Mesenchymal stem cell (in vitro differentiated cells and primary cell): ENCODE data around the gene TAF4.

Experiments
- DNase-seq: peaks from one replicate; pipeline ENCODE4 v3.0.0-alpha.2; 2013
- H2AFZ ChIP-seq: one replicate; pipeline ENCODE4 v1.6.1; 2013; ENCODE audit warnings: low read depth, mild to moderate bottlenecking, control low read depth, inconsistent platforms, low read length, moderate library complexity
- H2AK5ac ChIP-seq: 2 replicates; pipeline ENCODE4 v1.6.1; 2013; ENCODE audit warnings: low read length, moderate library complexity, mild to moderate bottlenecking, inconsistent platforms; ENCODE audit not compliant: severe bottlenecking
- H2BK120ac ChIP-seq: one replicate; pipeline ENCODE4 v1.6.1; 2013; ENCODE audit warnings: low read depth, mild to moderate bottlenecking, inconsistent platforms, low read length, moderate library complexity
- H2BK12ac ChIP-seq, 2 experiments: one replicate each; pipeline ENCODE4 v1.6.1; 2013; ENCODE audit warnings: inconsistent platforms in 2 of 2, low read length in 2 of 2, mild to moderate bottlenecking in 2 of 2, moderate library complexity in 2 of 2, control low read depth in 1 of 2
- H2BK15ac ChIP-seq: one replicate; pipeline ENCODE4 v1.6.1; 2013; ENCODE audit warnings: mild to moderate bottlenecking, low read depth, inconsistent platforms; ENCODE audit not compliant: poor library complexity, severe bottlenecking
- H2BK5ac ChIP-seq: 2 replicates; pipeline ENCODE4 v1.6.1; 2013; ENCODE audit warnings: low read depth, mild to moderate bottlenecking, low read length, control low read depth, inconsistent platforms; ENCODE audit not compliant: poor library complexity, severe bottlenecking
- H3K14ac ChIP-seq, 2 experiments: one replicate each; pipeline ENCODE4 v1.6.1; 2013; ENCODE audit warnings: inconsistent platforms in 2 of 2, low read length in 2 of 2, control low read depth in 1 of 2, mild to moderate bottlenecking in 1 of 2, moderate library complexity in 1 of 2
- H3K18ac ChIP-seq, 2 experiments: one replicate each; pipeline ENCODE4 v1.6.1; 2013; ENCODE audit warnings: inconsistent platforms in 2 of 2, low read length in 2 of 2, control low read depth in 1 of 2, low read depth in 1 of 2, mild to moderate bottlenecking in 1 of 2
- H3K23ac ChIP-seq, 2 experiments: one replicate each; pipeline ENCODE4 v1.6.1; 2013; ENCODE audit warnings: inconsistent platforms in 2 of 2, low read length in 2 of 2, mild to moderate bottlenecking in 2 of 2, moderate library complexity in 2 of 2, control low read depth in 1 of 2
- H3K27ac ChIP-seq: 2 replicates; pipeline ENCODE4 v1.5.1; 2013; ENCODE audit warnings: mild to moderate bottlenecking, moderate library complexity, low read length, control low read depth, inconsistent platforms; ENCODE audit not compliant: poor library complexity, severe bottlenecking
- H3K27me3 ChIP-seq, 2 experiments: 2 replicates each; pipeline versions ENCODE4 v1.6.1 to v1.7.0; 2013; ENCODE audit warnings: low read length in 2 of 2, mild to moderate bottlenecking in 2 of 2, moderate library complexity in 2 of 2, control low read depth in 1 of 2, inconsistent platforms in 1 of 2; ENCODE audit not compliant: control insufficient read depth in 1 of 2, insufficient read depth in 1 of 2
- H3K36me3 ChIP-seq, 2 experiments: 2 replicates each; pipeline versions ENCODE4 v1.6.1 to v1.7.0; 2013; ENCODE audit warnings: low read length in 2 of 2, control low read depth in 1 of 2, inconsistent platforms in 1 of 2, low read depth in 1 of 2, mild to moderate bottlenecking in 1 of 2; ENCODE audit not compliant: insufficient read depth in 2 of 2, control insufficient read depth in 1 of 2
- H3K4ac ChIP-seq, 2 experiments: one replicate each; pipeline ENCODE4 v1.6.1; 2013; ENCODE audit warnings: inconsistent platforms in 2 of 2, low read length in 2 of 2, mild to moderate bottlenecking in 2 of 2, moderate library complexity in 2 of 2, control low read depth in 1 of 2, low read depth in 1 of 2
- H3K4me1 ChIP-seq: 2 replicates; pipeline ENCODE4 v1.6.1; 2013; ENCODE audit warnings: low read depth, low read length, control low read depth; ENCODE audit not compliant: control insufficient read depth, insufficient read depth
- H3K4me2 ChIP-seq: 2 replicates; pipeline ENCODE4 v1.6.1; 2013; ENCODE audit warnings: low read length, mild to moderate bottlenecking, inconsistent platforms; ENCODE audit not compliant: poor library complexity, severe bottlenecking
- H3K4me3 ChIP-seq, 2 experiments: 2 replicates each; pipeline versions ENCODE4 v1.5.1 to v1.7.0; 2013; ENCODE audit warnings: low read length in 2 of 2, mild to moderate bottlenecking in 2 of 2, control low read depth in 1 of 2, low read depth in 1 of 2; ENCODE audit not compliant: insufficient read depth in 1 of 2
- H3K79me1 ChIP-seq: replicated peaks from 2 replicates; pipeline ENCODE4 v1.6.1; 2013; ENCODE audit warnings: mild to moderate bottlenecking, control low read depth, low read length, inconsistent platforms; ENCODE audit not compliant: poor library complexity, severe bottlenecking
- H3K9ac ChIP-seq: 2 replicates; pipeline ENCODE4 v1.7.0; 2013; ENCODE audit warnings: mild to moderate bottlenecking, low read length, moderate library complexity
- H3K9me3 ChIP-seq: 2 replicates; pipeline ENCODE4 v1.7.0; 2013; ENCODE audit warnings: mild to moderate bottlenecking, low read length; ENCODE audit not compliant: control insufficient read depth
- H4K8ac ChIP-seq: one replicate; pipeline ENCODE4 v1.6.1; 2013; ENCODE audit warnings: inconsistent platforms, mild to moderate bottlenecking, low read length, moderate library complexity
- H4K91ac ChIP-seq: one replicate; pipeline ENCODE4 v1.6.1; 2013; ENCODE audit warnings: mild to moderate bottlenecking, low read length, inconsistent platforms
- WGBS: methylation state at CpG from one replicate; pipeline ENCODE4 v1.1.7; 2013; ENCODE audit warnings: mixed read lengths; 5-methylcytosine and 5-hydroxymethylcytosine counted together

Gene TAF4

GRCh38 chr20:62051144-62051543 lies 14.5 kb downstream of the TAF4 start:
- Histone ChIP-seq H2BK15ac (peak overlapping the region; percentile 9), H3K27ac (no peak overlapping the region), H3K23ac (no peak overlapping the region), H3K18ac (no peak overlapping the region), H3K27me3 (no peaks in the 10 kb centered on the region), H2BK12ac (no peak overlapping the region), H3K4me1 (peaks cover 6% of the 10 kb centered on the region), H3K14ac (no peak overlapping the region), H2AFZ (no peak overlapping the region), H4K8ac (no peak overlapping the region), H4K91ac (no peak overlapping the region), H3K4me3 (no peak overlapping the region), H2BK5ac (no peak overlapping the region), H3K4ac (no peak overlapping the region), H2AK5ac (no peak overlapping the region), H2BK120ac (no peak overlapping the region), H3K79me1 (peaks cover 73% of the 10 kb centered on the region), H3K36me3 (peaks cover 0 to 68% of the 10 kb centered on the region in 2 experiments), H3K9me3 (no peaks in the 10 kb centered on the region), H3K4me2 (no peak overlapping the region), H3K9ac (no peak overlapping the region)
- no peak for DNase-seq
- WGBS = 77% methylated on average over 16 of the region's 16 CpGs

- H3K9me3 ChIP-seq = no peaks in the 10 kb centered on the region
- no peak overlapping the region for H2AFZ ChIP-seq
- H3K27ac ChIP-seq = no peak overlapping the region
- H2BK15ac ChIP-seq = peak overlapping the region; percentile 9
- WGBS = 93% methylated on average over 18 of the region's 18 CpGs
- H3K4me1 ChIP-seq = peaks cover 8% of the 10 kb centered on the region
- H3K18ac ChIP-seq = no peak overlapping the region
- no peak overlapping the region for H3K4ac ChIP-seq
- no peak overlapping the region for H2BK12ac ChIP-seq
- peaks cover 70% of the 10 kb centered on the region for H3K79me1 ChIP-seq
- DNase-seq = no peak
- H4K91ac ChIP-seq = peak overlapping the region; percentile 10
- H2AK5ac ChIP-seq = no peak overlapping the region
- no peak overlapping the region for H4K8ac ChIP-seq
- H3K4me3 ChIP-seq = no peak overlapping the region
- H3K36me3 ChIP-seq = peaks cover 0 to 62% of the 10 kb centered on the region in 2 experiments
- no peak overlapping the region for H2BK5ac ChIP-seq
- no peak overlapping the region for H3K14ac ChIP-seq
- H2BK120ac ChIP-seq = no peak overlapping the region
- H3K27me3 ChIP-seq = no peaks in the 10 kb centered on the region
- H3K4me2 ChIP-seq = no peak overlapping the region
- H3K23ac ChIP-seq = no peak overlapping the region
- H3K9ac ChIP-seq = no peak overlapping the region
Observed at GRCh38 chr20:62050166-62051120, 15.2 kb downstream of the TAF4 start.

- Histone ChIP-seq H4K91ac (no peak overlapping the region), H3K4ac (no peak overlapping the region), H2BK120ac (no peak overlapping the region), H2BK5ac (no peak overlapping the region), H2AK5ac (no peak overlapping the region), H3K4me3 (no peak overlapping the region), H4K8ac (no peak overlapping the region), H3K23ac (no peak overlapping the region), H3K4me2 (no peak overlapping the region), H3K36me3 (peaks cover 0 to 54% of the 10 kb centered on the region in 2 experiments), H3K27me3 (no peaks in the 10 kb centered on the region), H3K9ac (no peak overlapping the region), H3K79me1 (peaks cover 65% of the 10 kb centered on the region), H3K14ac (no peak overlapping the region), H2BK12ac (no peak overlapping the region), H3K27ac (no peak overlapping the region), H2AFZ (no peak overlapping the region), H3K18ac (no peak overlapping the region), H3K9me3 (no peaks in the 10 kb centered on the region), H3K4me1 (peaks cover 8% of the 10 kb centered on the region), H2BK15ac (no peak overlapping the region)
- 92% methylated on average over 22 of the region's 22 CpGs for WGBS
- no peak for DNase-seq
Observed at GRCh38 chr20:62049342-62050165, 16.1 kb downstream of the TAF4 start.

GRCh38 chr20:62048821-62049291 lies 16.8 kb downstream of the TAF4 start:
- no peak overlapping the region for H2BK120ac ChIP-seq
- H3K36me3 ChIP-seq = peaks cover 0 to 47% of the 10 kb centered on the region in 2 experiments
- no peak overlapping the region for H4K91ac ChIP-seq
- H2BK12ac ChIP-seq = no peak overlapping the region
- H2AK5ac ChIP-seq = no peak overlapping the region
- no peak overlapping the region for H4K8ac ChIP-seq
- peak overlapping the region in 1 of 2 experiments; percentile 12 for H3K4me3 ChIP-seq
- no peak overlapping the region for H3K9ac ChIP-seq
- H3K14ac ChIP-seq = no peak overlapping the region
- no peaks in the 10 kb centered on the region for H3K27me3 ChIP-seq
- no peak overlapping the region for H3K23ac ChIP-seq
- no peak for DNase-seq
- H3K4me2 ChIP-seq = no peak overlapping the region
- WGBS = 93% methylated on average over 18 of the region's 18 CpGs
- H3K9me3 ChIP-seq = no peaks in the 10 kb centered on the region
- no peak overlapping the region for H2BK15ac ChIP-seq
- H3K4ac ChIP-seq = no peak overlapping the region
- no peak overlapping the region for H2BK5ac ChIP-seq
- peaks cover 58% of the 10 kb centered on the region for H3K79me1 ChIP-seq
- no peak overlapping the region for H2AFZ ChIP-seq
- H3K18ac ChIP-seq = no peak overlapping the region
- H3K4me1 ChIP-seq = peaks cover 8% of the 10 kb centered on the region
- no peak overlapping the region for H3K27ac ChIP-seq
